Activated T-cell treated with anti-CD3 and anti-CD28 coated beads, Interleukin-2, amount 50 U/mL, for 72 hours (primary cell): ENCODE results near the gene DNAAF3. TPM values are rescaled to one million over a fixed set of nuclear protein-coding genes. Genes with fewer than 3 reads are reported as not detected.

ENCODE experiments used
- ATAC-seq, 2 donors: fragments of 150-1000 bp; cut with Tn5 transposase; replicated peaks in 1 of 2; 2 replicates each; pipeline ENCODE4 v1.10.0; 2021; ENCODE audit warnings: moderate library complexity in 2 of 2, mild to moderate bottlenecking in 1 of 2
- DNase-seq, 2 donors: peaks; one replicate each; pipeline ENCODE4 v3.0.0; 2021 to 2022; ENCODE audit warnings: mixed read lengths in 1 of 2
- H3K27ac Mint-ChIP-seq: one replicate; pipeline ENCODE4 v1.8.0; 2022; ENCODE audit warnings: mild to moderate bottlenecking, moderate library complexity, mixed read lengths
- H3K27me3 Mint-ChIP-seq: one replicate; pipeline ENCODE4 v1.8.0; 2022; ENCODE audit warnings: low read depth, mixed read lengths
- H3K36me3 Mint-ChIP-seq, 2 donors: one replicate each; pipeline ENCODE4 v1.8.0; 2022; ENCODE audit warnings: mixed read lengths in 2 of 2, mild to moderate bottlenecking in 1 of 2; ENCODE audit not compliant: insufficient read depth in 2 of 2
- H3K4me1 Mint-ChIP-seq: one replicate; pipeline ENCODE4 v1.8.0; 2022; ENCODE audit warnings: low read depth, mixed read lengths
- H3K4me3 Mint-ChIP-seq, 2 donors: one replicate each; pipeline ENCODE4 v1.8.0; 2022; ENCODE audit warnings: mild to moderate bottlenecking in 2 of 2, mixed read lengths in 2 of 2, moderate library complexity in 2 of 2
- H3K9me3 Mint-ChIP-seq, 2 donors: one replicate each; pipeline ENCODE4 v1.8.0; 2022; ENCODE audit warnings: mixed read lengths in 2 of 2
- total RNA-seq, 2 donors: library from RNA; stranded (reverse); gene quantifications; one replicate each; pipeline ENCODE4 v1.2.3, GENCODE V29; 2022

Gene DNAAF3
- total RNA-seq, 2 donors from 2014 or later: 0.46 TPM

GRCh38 chr19:55114566-55115145 is 51.8 kb downstream of the DNAAF3 start:
- H3K9me3 Mint-ChIP-seq: no peaks in the 10 kb centered on the region
- peaks cover 42% of the 10 kb centered on the region for H3K4me1 Mint-ChIP-seq
- H3K36me3 Mint-ChIP-seq: peaks cover 10 to 11% of the 10 kb centered on the region in 2 donors
- DNase-seq (no peak), ATAC-seq (no peak)
- no peaks in the 10 kb centered on the region for H3K27me3 Mint-ChIP-seq
- H3K27ac Mint-ChIP-seq: peak overlapping the region; percentile 26
- H3K4me3 Mint-ChIP-seq: peak overlapping the region; percentile 89 to 100

- Mint-ChIP-seq H3K27me3 (no peaks in the 10 kb centered on the region), H3K36me3 (peaks cover 10 to 11% of the 10 kb centered on the region in 2 donors), H3K27ac (no peak overlapping the region), H3K4me3 (no peak overlapping the region), H3K9me3 (no peaks in the 10 kb centered on the region), H3K4me1 (peaks cover 32% of the 10 kb centered on the region)
- ATAC-seq (no peak), DNase-seq (no peak)
These were observed 52.8 kb downstream of the DNAAF3 start for GRCh38 chr19:55113570-55114039.

GRCh38 chr19:55112777-55113569 is 53.4 kb downstream of the DNAAF3 start:
- Mint-ChIP-seq H3K9me3 (no peaks in the 10 kb centered on the region), H3K4me1 (peaks cover 26% of the 10 kb centered on the region), H3K27ac (no peak overlapping the region), H3K4me3 (no peak overlapping the region), H3K36me3 (peaks cover 10 to 14% of the 10 kb centered on the region in 2 donors), H3K27me3 (no peaks in the 10 kb centered on the region)
- DNase-seq (no peak), ATAC-seq (no peak)

- ATAC-seq (no peak), DNase-seq (no peak)
- Mint-ChIP-seq H3K36me3 (peaks cover 6 to 14% of the 10 kb centered on the region in 2 donors), H3K27ac (no peak overlapping the region), H3K4me1 (peaks cover 21% of the 10 kb centered on the region), H3K4me3 (no peak overlapping the region), H3K27me3 (no peaks in the 10 kb centered on the region), H3K9me3 (no peaks in the 10 kb centered on the region)
These were observed 54.1 kb downstream of the DNAAF3 start for GRCh38 chr19:55112246-55112776.

GRCh38 chr19:55111238-55111831 is 55.1 kb downstream of the DNAAF3 start:
- Mint-ChIP-seq H3K4me3 (no peak overlapping the region), H3K27me3 (no peaks in the 10 kb centered on the region), H3K36me3 (peaks cover 4 to 9% of the 10 kb centered on the region in 2 donors), H3K4me1 (peaks cover 19% of the 10 kb centered on the region), H3K27ac (no peak overlapping the region), H3K9me3 (no peaks in the 10 kb centered on the region)
- ATAC-seq (no peak), DNase-seq (no peak)

GRCh38 chr19:55109527-55110291 is 56.7 kb downstream of the DNAAF3 start:
- no peaks in the 10 kb centered on the region for H3K27me3 Mint-ChIP-seq
- ATAC-seq (no peak), DNase-seq (no peak)
- H3K9me3 Mint-ChIP-seq: no peaks in the 10 kb centered on the region
- H3K36me3 Mint-ChIP-seq: peaks cover 2 to 7% of the 10 kb centered on the region in 2 donors
- peak overlapping the region; percentile 31 for H3K27ac Mint-ChIP-seq
- H3K4me3 Mint-ChIP-seq: no peak overlapping the region
- H3K4me1 Mint-ChIP-seq: peaks cover 2% of the 10 kb centered on the region

Other genes starting within 250 kb of the DNAAF3 start
- not detected for gene NLRP7, start 219.1 kb downstream of the DNAAF3 start, total RNA-seq
- 1 to 10 TPM; 6.6 to 9.9 TPM for gene NLRP2, start 200.2 kb downstream of the DNAAF3 start, total RNA-seq
- gene GP6, start 128.3 kb downstream of the DNAAF3 start, total RNA-seq: under 1 TPM; 0.24 to 0.39 TPM
- gene RDH13, start 103.5 kb downstream of the DNAAF3 start, total RNA-seq: 10 to 100 TPM; 11.5 to 13.8 TPM
- gene EPS8L1, start 90.7 kb downstream of the DNAAF3 start, total RNA-seq: 1 to 10 TPM; 3.8 to 5.3 TPM
- gene PPP1R12C, start 49.0 kb downstream of the DNAAF3 start, total RNA-seq: 10 to 100 TPM; 65.7 to 71.6 TPM
- 1 to 10 TPM in 1 of 2 donors, under 1 TPM in 1; 0.49 to 1.3 TPM for gene TNNT1, start 17.4 kb downstream of the DNAAF3 start, total RNA-seq
- gene TNNI3, start 8.9 kb downstream of the DNAAF3 start, total RNA-seq: under 1 TPM in 1 of 2 donors, not detected in 1; 0.91 TPM
- gene SYT5, start 13.7 kb upstream of the DNAAF3 start, total RNA-seq: 1 to 10 TPM in 1 of 2 donors, under 1 TPM in 1; 0.44 to 1.9 TPM
- gene PTPRH, start 42.9 kb upstream of the DNAAF3 start, total RNA-seq: not detected
- 10 to 100 TPM in 1 of 2 donors, 1 to 10 TPM in 1; 8.5 to 12.8 TPM for gene TMEM86B, start 62.1 kb upstream of the DNAAF3 start, total RNA-seq
- 100 to 1,000 TPM; 177 to 202 TPM for gene PPP6R1, start 92.4 kb upstream of the DNAAF3 start, total RNA-seq
- 10 to 100 TPM; 23.9 to 31.1 TPM for gene HSPBP1, start 113.5 kb upstream of the DNAAF3 start, total RNA-seq
- 10 to 100 TPM; 13.0 to 19.6 TPM for gene BRSK1, start 117.4 kb upstream of the DNAAF3 start, total RNA-seq
- not detected for gene TMEM150B, start 158.7 kb upstream of the DNAAF3 start, total RNA-seq
- gene KMT5C, start 173.3 kb upstream of the DNAAF3 start, total RNA-seq: 10 to 100 TPM; 29.2 to 31.3 TPM
- 1 to 10 TPM; 3.1 to 7.4 TPM for gene COX6B2, start 188.1 kb upstream of the DNAAF3 start, total RNA-seq
- gene GARIN5B, start 196.6 kb upstream of the DNAAF3 start, total RNA-seq: under 1 TPM in 1 of 2 donors, not detected in 1; 0.07 TPM
- 1 to 10 TPM; 4.0 to 5.4 TPM for gene IL11, start 203.8 kb upstream of the DNAAF3 start, total RNA-seq
- gene TMEM190, start 210.2 kb upstream of the DNAAF3 start, total RNA-seq: not detected
- 10 to 100 TPM in 1 of 2 donors, 1 to 10 TPM in 1; 7.5 to 11.7 TPM for gene TMEM238, start 217.7 kb upstream of the DNAAF3 start, total RNA-seq
- 1,000 to 10,000 TPM; 3,217 to 3,413 TPM for gene RPL28, start 219.3 kb upstream of the DNAAF3 start, total RNA-seq
- gene UBE2S, start 241.2 kb upstream of the DNAAF3 start, total RNA-seq: 100 to 1,000 TPM; 192 to 223 TPM